Mammary epithelial cell (primary cell): ENCODE data around the gene FBRS.

Experiments
- EZH2 ChIP-seq: IDR thresholded peaks from 2 replicates; pipeline ENCODE4 v1.6.1; 2012; ENCODE audit warnings: low read length, inconsistent platforms, borderline replicate concordance
- TF ChIP-seq, protein P1 (sequence below), 2 donors: IDR thresholded peaks in 1 of 2; conservative IDR thresholded peaks in 1 of 2; 2 replicates each; pipeline ENCODE4 v1.5.1; 2011 to 2012; ENCODE audit warnings: inconsistent platforms in 2 of 2, low read length in 2 of 2, mild to moderate bottlenecking in 2 of 2, control low read depth in 1 of 2, low read depth in 1 of 2; ENCODE audit not compliant: insufficient read depth in 1 of 2; ENCODE audit errors: extremely low read depth in 1 of 2

DNA sequence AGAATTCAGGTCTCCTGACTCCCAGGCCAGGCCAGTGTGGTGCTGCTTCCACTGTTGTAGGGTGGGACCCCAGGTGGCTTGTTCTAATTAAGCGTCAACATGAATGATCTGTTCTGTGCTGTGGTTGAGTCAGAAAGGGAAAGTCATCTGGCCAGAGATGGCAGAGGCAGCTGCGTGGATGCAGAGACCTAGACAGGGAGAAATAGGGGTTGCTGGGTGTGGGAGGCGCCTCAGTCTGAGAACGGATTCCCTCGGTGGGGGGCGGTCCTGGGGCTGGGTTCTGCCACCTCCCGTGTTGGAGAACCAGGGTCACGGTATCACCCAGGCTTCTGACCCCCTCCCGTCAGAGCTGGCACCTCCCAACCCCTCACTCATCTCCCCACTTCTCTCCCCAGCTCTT is 5.6 kb downstream of the FBRS start:
- no peak for TF ChIP-seq EZH2
- TF ChIP-seq, protein P1, sequence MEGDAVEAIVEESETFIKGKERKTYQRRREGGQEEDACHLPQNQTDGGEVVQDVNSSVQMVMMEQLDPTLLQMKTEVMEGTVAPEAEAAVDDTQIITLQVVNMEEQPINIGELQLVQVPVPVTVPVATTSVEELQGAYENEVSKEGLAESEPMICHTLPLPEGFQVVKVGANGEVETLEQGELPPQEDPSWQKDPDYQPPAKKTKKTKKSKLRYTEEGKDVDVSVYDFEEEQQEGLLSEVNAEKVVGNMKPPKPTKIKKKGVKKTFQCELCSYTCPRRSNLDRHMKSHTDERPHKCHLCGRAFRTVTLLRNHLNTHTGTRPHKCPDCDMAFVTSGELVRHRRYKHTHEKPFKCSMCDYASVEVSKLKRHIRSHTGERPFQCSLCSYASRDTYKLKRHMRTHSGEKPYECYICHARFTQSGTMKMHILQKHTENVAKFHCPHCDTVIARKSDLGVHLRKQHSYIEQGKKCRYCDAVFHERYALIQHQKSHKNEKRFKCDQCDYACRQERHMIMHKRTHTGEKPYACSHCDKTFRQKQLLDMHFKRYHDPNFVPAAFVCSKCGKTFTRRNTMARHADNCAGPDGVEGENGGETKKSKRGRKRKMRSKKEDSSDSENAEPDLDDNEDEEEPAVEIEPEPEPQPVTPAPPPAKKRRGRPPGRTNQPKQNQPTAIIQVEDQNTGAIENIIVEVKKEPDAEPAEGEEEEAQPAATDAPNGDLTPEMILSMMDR (conservative IDR thresholded peaks at IDR 0.05 in 1 of 2, IDR thresholded peaks at IDR 0.05 in 1 of 2; ENCODE audit: extremely low read depth in 1 of 2, insufficient read depth in 1 of 2, low read depth in 1 of 2, low read length in 2 of 2) = no peak
